DND-41 (cell line): ENCODE results near the gene ST8SIA4.

ENCODE experiments used
- ATAC-seq: fragments of 200-7000 bp; cut with Tn5 transposase; 3 replicates; pipeline ENCODE4 v1.9.1; 2021; ENCODE audit warnings: low read depth; ENCODE audit not compliant: insufficient read depth
- DNase-seq: peaks from one replicate; pipeline ENCODE4 v3.0.0-alpha.2; 2020
- H2AFZ ChIP-seq: 2 replicates; pipeline ENCODE4 v1.6.0; 2012; ENCODE audit warnings: low read depth, low read length
- H3K27ac ChIP-seq: 2 replicates; pipeline ENCODE4 v1.5.1; 2012; ENCODE audit warnings: low read length, inconsistent platforms
- H3K27me3 ChIP-seq: fragments of 200-600 bp; sonication (generic); 2 replicates; pipeline ENCODE4 v1.6.0; 2012; ENCODE audit warnings: low read length, mild to moderate bottlenecking, inconsistent platforms; ENCODE audit not compliant: insufficient read depth, poor library complexity
- H3K36me3 ChIP-seq: 2 replicates; pipeline ENCODE4 v1.5.1; 2012; ENCODE audit warnings: low read length, inconsistent platforms; ENCODE audit not compliant: insufficient read depth
- H3K4me1 ChIP-seq: 2 replicates; pipeline ENCODE4 v1.5.1; 2012; ENCODE audit warnings: mild to moderate bottlenecking, low read length; ENCODE audit not compliant: insufficient read depth
- H3K4me2 ChIP-seq: 2 replicates; pipeline ENCODE4 v1.6.0; 2012; ENCODE audit warnings: mild to moderate bottlenecking, moderate library complexity, low read length, inconsistent platforms; ENCODE audit not compliant: insufficient read depth
- H3K4me3 ChIP-seq, 2 experiments: fragments of 200-600 bp in 1 of 2; shearing (Covaris generic) in 1 of 2; 2 replicates each; pipeline ENCODE4 v1.5.1; 2012 to 2016; ENCODE audit warnings: inconsistent platforms in 2 of 2, low read length in 2 of 2, mild to moderate bottlenecking in 2 of 2, low read depth in 1 of 2, moderate library complexity in 1 of 2
- H3K79me2 ChIP-seq: 2 replicates; pipeline ENCODE4 v1.6.0; 2012; ENCODE audit warnings: low read length, inconsistent platforms; ENCODE audit not compliant: insufficient read depth
- H3K9ac ChIP-seq: 2 replicates; pipeline ENCODE4 v1.6.0; 2012; ENCODE audit warnings: low read depth, mild to moderate bottlenecking, inconsistent platforms, low read length, moderate library complexity
- H3K9me3 ChIP-seq: 2 replicates; pipeline ENCODE4 v1.5.1; 2012; ENCODE audit warnings: low read length, moderate library complexity, mild to moderate bottlenecking, inconsistent platforms; ENCODE audit not compliant: insufficient read depth, severe bottlenecking
- H4K20me1 ChIP-seq: 2 replicates; pipeline ENCODE4 v1.6.0; 2012; ENCODE audit warnings: low read length; ENCODE audit not compliant: insufficient read depth
- EZH2 ChIP-seq: IDR thresholded peaks from 3 replicates; pipeline ENCODE4 v1.6.1; 2012; ENCODE audit warnings: borderline replicate concordance, low read depth, mild to moderate bottlenecking, moderate library complexity, low read length, inconsistent platforms; ENCODE audit not compliant: severe bottlenecking
- TF ChIP-seq, protein P1 (sequence below): IDR thresholded peaks from 2 replicates; pipeline ENCODE4 v1.5.1; 2012; ENCODE audit warnings: borderline replicate concordance, low read length, moderate library complexity, mild to moderate bottlenecking; ENCODE audit not compliant: poor library complexity, severe bottlenecking; ENCODE audit errors: extremely low read depth

Gene ST8SIA4

DNA sequence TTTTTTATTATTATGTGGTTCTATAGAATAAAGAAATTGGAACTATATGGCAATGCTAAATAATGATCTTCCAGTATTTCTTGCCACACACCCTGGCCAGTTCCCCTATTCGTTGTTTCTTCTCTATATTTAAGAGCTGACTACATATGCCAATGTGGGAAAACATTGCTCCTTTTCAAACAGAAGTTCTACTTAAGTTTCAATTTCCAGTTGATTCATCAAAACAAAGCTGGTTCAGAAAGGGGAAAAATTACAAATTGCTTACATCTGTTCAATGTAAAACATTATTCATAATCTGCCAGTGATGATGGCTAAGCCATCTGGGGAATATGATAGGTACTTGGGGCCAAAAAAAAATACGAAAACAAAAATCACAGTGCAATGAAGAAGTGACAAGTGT, 76.9 kb downstream of the ST8SIA4 start:
- TF ChIP-seq EZH2 = no peak
- TF ChIP-seq, protein P1, sequence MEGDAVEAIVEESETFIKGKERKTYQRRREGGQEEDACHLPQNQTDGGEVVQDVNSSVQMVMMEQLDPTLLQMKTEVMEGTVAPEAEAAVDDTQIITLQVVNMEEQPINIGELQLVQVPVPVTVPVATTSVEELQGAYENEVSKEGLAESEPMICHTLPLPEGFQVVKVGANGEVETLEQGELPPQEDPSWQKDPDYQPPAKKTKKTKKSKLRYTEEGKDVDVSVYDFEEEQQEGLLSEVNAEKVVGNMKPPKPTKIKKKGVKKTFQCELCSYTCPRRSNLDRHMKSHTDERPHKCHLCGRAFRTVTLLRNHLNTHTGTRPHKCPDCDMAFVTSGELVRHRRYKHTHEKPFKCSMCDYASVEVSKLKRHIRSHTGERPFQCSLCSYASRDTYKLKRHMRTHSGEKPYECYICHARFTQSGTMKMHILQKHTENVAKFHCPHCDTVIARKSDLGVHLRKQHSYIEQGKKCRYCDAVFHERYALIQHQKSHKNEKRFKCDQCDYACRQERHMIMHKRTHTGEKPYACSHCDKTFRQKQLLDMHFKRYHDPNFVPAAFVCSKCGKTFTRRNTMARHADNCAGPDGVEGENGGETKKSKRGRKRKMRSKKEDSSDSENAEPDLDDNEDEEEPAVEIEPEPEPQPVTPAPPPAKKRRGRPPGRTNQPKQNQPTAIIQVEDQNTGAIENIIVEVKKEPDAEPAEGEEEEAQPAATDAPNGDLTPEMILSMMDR = no peak
- H3K4me2 ChIP-seq = no peak overlapping the region
- H3K27ac ChIP-seq = no peak overlapping the region
- no peak overlapping the region for H2AFZ ChIP-seq
- DNase-seq (no peak), ATAC-seq (no peak)
- no peak overlapping the region for H3K4me3 ChIP-seq
- H3K27me3 ChIP-seq = no peaks in the 10 kb centered on the region
- no peaks in the 10 kb centered on the region for H3K9me3 ChIP-seq
- peaks cover 91% of the 10 kb centered on the region for H3K79me2 ChIP-seq
- H3K4me1 ChIP-seq = no peaks in the 10 kb centered on the region
- H4K20me1 ChIP-seq = no peaks in the 10 kb centered on the region; the same call in 1 of the 2 replicates
- no peak overlapping the region for H3K9ac ChIP-seq
- H3K36me3 ChIP-seq = peaks cover 52% of the 10 kb centered on the region

DNA sequence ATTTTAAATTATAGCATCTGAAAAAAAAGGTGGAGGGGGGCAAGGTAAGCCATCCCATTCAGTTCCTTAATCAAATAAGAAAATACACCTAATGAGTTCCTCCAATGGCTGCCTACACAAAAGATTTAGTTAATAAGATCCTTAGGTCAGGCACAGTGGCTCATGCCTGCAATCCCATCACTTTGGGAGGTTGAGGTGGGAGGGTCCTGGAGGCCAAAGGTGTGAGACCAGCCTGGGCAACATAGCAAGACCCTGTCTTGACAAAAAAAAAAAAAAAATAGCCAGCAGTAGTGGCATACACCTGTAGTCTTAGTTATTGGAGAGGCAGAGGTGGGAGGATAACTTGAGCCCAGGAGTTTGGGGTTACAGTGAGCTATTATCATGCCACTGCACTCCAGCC, 78.4 kb downstream of the ST8SIA4 start:
- Histone ChIP-seq H3K27me3 (no peaks in the 10 kb centered on the region), H2AFZ (no peak overlapping the region), H3K4me3 (no peak overlapping the region), H3K27ac (no peak overlapping the region), H3K4me2 (no peak overlapping the region), H3K9me3 (no peaks in the 10 kb centered on the region), H4K20me1 (no peaks in the 10 kb centered on the region; the same call in 1 of the 2 replicates), H3K9ac (no peak overlapping the region), H3K4me1 (no peaks in the 10 kb centered on the region), H3K36me3 (peaks cover 51% of the 10 kb centered on the region), H3K79me2 (peaks cover 90% of the 10 kb centered on the region)
- TF ChIP-seq, protein P1 = no peak
- TF ChIP-seq EZH2 = no peak
- ATAC-seq (no peak; the same call in 2 of the 3 replicates), DNase-seq (no peak)

DNA sequence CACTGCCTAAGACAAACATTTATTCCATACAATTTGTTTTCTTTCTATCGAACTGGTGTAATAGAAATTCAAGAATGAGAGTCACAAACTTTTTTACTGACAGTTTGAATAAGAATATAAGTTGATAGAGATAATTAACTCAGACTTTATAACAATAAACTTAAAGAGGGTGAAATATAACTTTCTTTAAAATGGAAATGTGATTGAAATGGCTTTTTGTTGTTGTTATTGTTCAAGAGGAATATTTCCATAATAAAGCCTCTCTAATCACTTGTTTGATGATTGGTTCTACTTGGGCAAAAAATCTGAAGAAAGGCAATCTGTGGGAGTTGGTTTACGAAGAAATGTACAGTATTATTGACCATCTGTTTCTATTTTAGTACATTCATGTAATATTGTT, 79.3 kb downstream of the ST8SIA4 start:
- Histone ChIP-seq H3K27me3 (no peaks in the 10 kb centered on the region), H3K9ac (no peak overlapping the region), H3K9me3 (no peaks in the 10 kb centered on the region), H3K79me2 (peaks cover 90% of the 10 kb centered on the region), H2AFZ (no peak overlapping the region), H4K20me1 (no peaks in the 10 kb centered on the region; the same call in 1 of the 2 replicates), H3K4me1 (no peaks in the 10 kb centered on the region), H3K27ac (no peak overlapping the region), H3K4me2 (no peak overlapping the region), H3K4me3 (no peak overlapping the region), H3K36me3 (peaks cover 55% of the 10 kb centered on the region)
- TF ChIP-seq EZH2 = no peak
- TF ChIP-seq, protein P1 = no peak
- no peak for ATAC-seq
- DNase-seq = no peak

DNA sequence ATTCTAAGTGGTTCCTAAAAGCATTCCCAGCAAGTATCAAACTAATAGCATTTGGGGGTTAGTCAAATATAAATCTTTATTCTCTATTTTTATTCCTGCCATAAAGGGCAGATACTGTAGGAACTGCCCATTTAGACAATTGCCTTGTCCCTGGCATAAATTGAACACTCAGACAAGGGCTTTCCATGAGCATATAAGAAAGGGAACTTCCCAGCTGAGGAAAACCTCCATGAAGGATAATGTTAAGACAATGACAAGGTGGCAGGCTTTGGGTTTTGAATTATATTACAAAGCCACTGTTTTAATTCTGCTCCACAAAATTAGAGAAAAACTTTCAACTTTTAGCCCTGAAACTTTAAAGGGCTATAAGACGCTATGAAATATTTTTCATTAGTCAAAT, 81.3 kb downstream of the ST8SIA4 start:
- H3K4me2 ChIP-seq = no peak overlapping the region
- H3K79me2 ChIP-seq = peaks cover 84% of the 10 kb centered on the region
- no peak overlapping the region for H2AFZ ChIP-seq
- ATAC-seq (no peak), DNase-seq (no peak)
- H4K20me1 ChIP-seq = no peaks in the 10 kb centered on the region
- no peaks in the 10 kb centered on the region for H3K9me3 ChIP-seq
- no peaks in the 10 kb centered on the region for H3K27me3 ChIP-seq
- H3K4me3 ChIP-seq = no peak overlapping the region
- H3K27ac ChIP-seq = no peak overlapping the region
- no peaks in the 10 kb centered on the region for H3K4me1 ChIP-seq
- peaks cover 54% of the 10 kb centered on the region for H3K36me3 ChIP-seq
- TF ChIP-seq, protein P1 = no peak
- no peak for TF ChIP-seq EZH2
- no peak overlapping the region for H3K9ac ChIP-seq
